AG04449 (cell line): ENCODE measurements around the gene ZFP30.
"Not testable (repeated sequence)": the region's sequence is repeated elsewhere in the genome, so short reads cannot be mapped to it uniquely, and the experiment has no call there.

ENCODE experiments used
- CTCF ChIA-PET: fragments of 350-600 bp; formaldehyde crosslinking; extraction: SDS; loops from one replicate; lab custom pipeline; 2021; ENCODE audit warnings: antibody characterized with exemption; lab: Yijun Ruan, JAX
- POLR2A ChIA-PET: fragments of 400-600, 350-600 bp; formaldehyde crosslinking; extraction: SDS; loops from one replicate; lab custom pipeline; 2020; ENCODE audit warnings: antibody characterized with exemption, inconsistent platforms; lab: Yijun Ruan, JAX
- DNase-seq: peaks from one replicate; pipeline ENCODE4 v3.0.0-alpha.2; 2010; ENCODE audit warnings: low read depth, low spot score
- H3K4me3 ChIP-seq: 2 replicates; pipeline ENCODE4 v1.5.1; 2011; ENCODE audit warnings: low read depth, mild to moderate bottlenecking, control low read depth, low read length
- CTCF ChIP-seq: IDR thresholded peaks from one replicate; pipeline ENCODE4 v1.5.1; 2011; ENCODE audit warnings: mild to moderate bottlenecking, moderate library complexity, low read length, control low read depth, inconsistent platforms; ENCODE audit not compliant: insufficient read depth; ENCODE audit errors: missing control alignments

ZFP30 gene

GRCh38 chr19:37691881-37692504, 36.7 kb upstream of the ZFP30 start:
- H3K4me3 ChIP-seq: peak overlapping the region; percentile 72
- ChIA-PET CTCF (no interaction called here), POLR2A (interaction anchor here (0.9 to 1.4 kb wide), 5 partner anchors 37 to 474 kb away, joined by 3 to 8 read pairs (median 3); partner anchors contain the start of genes ZFP30, ZNF540, ZNF570 and ZNF571)
- TF ChIP-seq CTCF: no peak
- no peak for DNase-seq

- no peak for TF ChIP-seq CTCF
- DNase-seq: no peak
- no peak overlapping the region for H3K4me3 ChIP-seq
- POLR2A ChIA-PET: no interaction called here
- CTCF ChIA-PET: no interaction called here
These were observed 28.3 kb upstream of the ZFP30 start for GRCh38 chr19:37683520-37683919.

DNA sequence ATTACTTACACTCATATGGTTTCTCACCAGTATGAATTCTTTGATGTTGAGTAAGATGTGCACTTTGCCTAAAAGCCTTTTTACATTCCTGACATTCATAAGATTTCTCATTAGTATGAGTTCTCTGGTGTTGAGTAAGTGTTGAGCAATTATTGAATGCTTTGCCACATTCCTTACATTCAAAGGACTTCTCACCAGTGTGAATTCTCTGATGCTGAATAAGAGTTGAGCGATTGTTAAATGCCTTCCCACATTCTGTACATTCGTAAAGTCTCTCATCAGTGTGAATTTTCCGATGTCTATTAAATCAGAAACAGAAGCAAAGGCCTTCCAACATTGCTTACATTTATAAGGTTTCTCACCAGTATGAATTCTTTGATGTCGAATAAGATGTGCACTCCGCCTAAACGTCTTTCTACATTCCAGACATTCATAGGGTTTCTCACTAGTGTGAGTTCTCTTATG, 14.2 kb upstream of the ZFP30 start:
- TF ChIP-seq CTCF: no peak
- ChIA-PET CTCF (interaction anchor here (0.6 kb wide), 1 partner anchor 12 kb away, joined by 3 read pairs; no protein-coding TSS in a partner anchor), POLR2A (no interaction called here)
- no peak overlapping the region for H3K4me3 ChIP-seq
- DNase-seq: no peak

GRCh38 chr19:37657157-37657556, 1.9 kb upstream of the ZFP30 start:
- H3K4me3 ChIP-seq, DNase-seq, POLR2A ChIA-PET: not testable (repeated sequence)
- CTCF ChIA-PET: interaction anchor here (0.6 kb wide), 1 partner anchor 12 kb away, joined by 3 read pairs; no protein-coding TSS in a partner anchor

DNA sequence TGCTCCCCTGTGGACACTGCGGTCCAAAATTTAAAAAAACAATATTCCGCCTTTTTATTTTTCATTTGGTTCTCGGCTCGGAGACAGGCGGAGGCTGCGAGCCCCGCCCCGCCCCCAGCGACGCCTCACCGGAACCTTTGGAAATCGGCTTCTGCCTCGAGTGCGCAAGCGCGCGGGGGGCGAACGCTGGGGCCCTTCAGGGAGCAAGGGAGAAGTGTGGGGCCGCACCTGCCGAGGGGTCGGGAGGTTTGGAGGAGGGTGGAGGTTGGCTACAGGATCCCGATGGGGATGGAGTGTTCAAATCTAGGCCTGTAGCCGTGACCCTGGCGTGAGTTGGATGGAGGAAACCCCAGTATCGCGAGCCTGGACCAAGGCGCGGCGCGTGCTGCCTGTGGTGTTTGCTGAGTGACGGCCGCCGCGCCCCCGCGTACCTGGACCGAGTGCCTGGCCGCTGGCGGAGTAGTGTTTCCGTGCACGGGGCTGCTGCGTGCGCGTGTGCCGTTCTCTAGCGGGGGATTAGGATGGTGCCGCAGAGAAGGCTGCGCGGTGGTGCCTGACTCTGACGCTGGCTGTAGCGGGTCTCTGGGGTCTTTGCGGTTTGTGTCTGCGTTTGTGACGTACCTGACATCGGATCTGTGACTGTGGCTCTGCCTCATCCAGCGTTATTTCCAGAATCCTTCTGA, 565 bp upstream of the ZFP30 start:
- DNase-seq: no peak
- ChIA-PET POLR2A (interaction anchor here (1.0 kb wide), 1 partner anchor 36 kb away, joined by 4 read pairs; no protein-coding TSS in a partner anchor), CTCF (no interaction called here)
- peak overlapping the region; percentile 77 for H3K4me3 ChIP-seq
- no peak for TF ChIP-seq CTCF

- POLR2A ChIA-PET: interaction anchor here (1.0 kb wide), 1 partner anchor 37 kb away, joined by 4 read pairs; no protein-coding TSS in a partner anchor
- peak overlapping the region; percentile 77 for H3K4me3 ChIP-seq
- no peak for TF ChIP-seq CTCF
- CTCF ChIA-PET: no interaction called here
- DNase-seq: no peak
These were observed 500 bp downstream of the ZFP30 start for GRCh38 chr19:37654629-37655300.
